HL-60 (cell line): ENCODE measurements around the gene RNF214.
"Not testable (repeated sequence)": the region's sequence is repeated elsewhere in the genome, so short reads cannot be mapped to it uniquely, and the experiment has no call there.

Experiments
- DNase-seq, 2 experiments: peaks; one replicate each; pipeline ENCODE4 v3.0.0-alpha.2; 2010 to 2020; ENCODE audit warnings: low read depth in 1 of 2, low spot score in 1 of 2
- H3K27ac ChIP-seq: fragments of 250-450 bp; sonication (Bioruptor Pico); replicated peaks from 2 replicates; pipeline ENCODE4 v1.5.1; 2020; ENCODE audit warnings: mild to moderate bottlenecking, moderate library complexity
- H3K27me3 ChIP-seq: fragments of 250-450 bp; sonication (Bioruptor Pico); 2 replicates; pipeline ENCODE4 v1.5.1; 2021; ENCODE audit warnings: mild to moderate bottlenecking, moderate library complexity; ENCODE audit not compliant: insufficient read depth, poor library complexity, severe bottlenecking
- H3K4me3 ChIP-seq: replicated peaks from 2 replicates; pipeline ENCODE4 v1.5.1; 2011; ENCODE audit warnings: mild to moderate bottlenecking, control low read depth, low read length; ENCODE audit not compliant: insufficient read depth
- GABPA ChIP-seq: IDR thresholded peaks from 2 replicates; pipeline ENCODE4 v1.6.1; 2012; ENCODE audit warnings: low read depth
- POLR2AphosphoS5 ChIP-seq: IDR thresholded peaks from 2 replicates; pipeline ENCODE4 v1.6.1; 2012; ENCODE audit warnings: low read depth
- SPI1 ChIP-seq: IDR thresholded peaks from 2 replicates; pipeline ENCODE4 v1.6.1; 2012; ENCODE audit warnings: low read depth, mild to moderate bottlenecking, borderline replicate concordance
- TF ChIP-seq, protein P1 (sequence below): IDR thresholded peaks from 2 replicates; pipeline ENCODE4 v1.6.1; 2012; ENCODE audit warnings: low read depth; ENCODE audit not compliant: insufficient replicate concordance
- TF ChIP-seq, protein P2 (sequence below): IDR thresholded peaks from one replicate; pipeline ENCODE4 v1.5.1; 2011; ENCODE audit warnings: low read length, control low read depth, inconsistent platforms; ENCODE audit not compliant: insufficient read depth

RNF214 gene

DNA sequence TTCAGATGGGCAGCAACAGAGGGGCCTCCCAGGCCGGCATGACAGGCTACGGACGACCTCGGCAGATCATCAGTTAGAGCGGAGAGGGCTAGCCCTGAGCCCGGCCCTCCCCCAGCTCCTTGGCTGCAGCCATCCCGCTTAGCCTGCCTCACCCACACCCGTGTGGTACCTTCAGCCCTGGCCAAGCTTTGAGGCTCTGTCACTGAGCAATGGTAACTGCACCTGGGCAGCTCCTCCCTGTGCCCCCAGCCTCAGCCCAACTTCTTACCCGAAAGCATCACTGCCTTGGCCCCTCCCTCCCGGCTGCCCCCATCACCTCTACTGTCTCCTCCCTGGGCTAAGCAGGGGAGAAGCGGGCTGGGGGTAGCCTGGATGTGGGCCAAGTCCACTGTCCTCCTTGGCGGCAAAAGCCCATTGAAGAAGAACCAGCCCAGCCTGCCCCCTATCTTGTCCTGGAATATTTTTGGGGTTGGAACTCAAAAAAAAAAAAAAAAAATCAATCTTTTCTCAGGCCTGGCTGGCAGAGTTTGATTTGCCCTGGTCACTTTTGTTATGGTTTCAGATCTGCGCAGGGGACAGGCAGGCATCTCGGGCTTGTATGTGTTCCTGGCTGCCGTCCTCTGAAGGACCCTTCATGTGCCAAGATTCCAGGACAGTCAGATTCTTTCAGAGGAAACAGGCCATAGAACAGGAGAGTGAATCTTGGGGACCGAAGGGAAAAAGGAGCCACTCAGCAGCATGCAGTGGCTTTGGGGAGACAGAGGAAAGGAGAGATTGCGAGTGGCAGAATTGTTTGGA, 28.0 kb upstream of the RNF214 start:
- no peak overlapping the region for H3K4me3 ChIP-seq
- TF ChIP-seq POLR2AphosphoS5 = no peak
- TF ChIP-seq GABPA = no peak
- TF ChIP-seq, protein P1, sequence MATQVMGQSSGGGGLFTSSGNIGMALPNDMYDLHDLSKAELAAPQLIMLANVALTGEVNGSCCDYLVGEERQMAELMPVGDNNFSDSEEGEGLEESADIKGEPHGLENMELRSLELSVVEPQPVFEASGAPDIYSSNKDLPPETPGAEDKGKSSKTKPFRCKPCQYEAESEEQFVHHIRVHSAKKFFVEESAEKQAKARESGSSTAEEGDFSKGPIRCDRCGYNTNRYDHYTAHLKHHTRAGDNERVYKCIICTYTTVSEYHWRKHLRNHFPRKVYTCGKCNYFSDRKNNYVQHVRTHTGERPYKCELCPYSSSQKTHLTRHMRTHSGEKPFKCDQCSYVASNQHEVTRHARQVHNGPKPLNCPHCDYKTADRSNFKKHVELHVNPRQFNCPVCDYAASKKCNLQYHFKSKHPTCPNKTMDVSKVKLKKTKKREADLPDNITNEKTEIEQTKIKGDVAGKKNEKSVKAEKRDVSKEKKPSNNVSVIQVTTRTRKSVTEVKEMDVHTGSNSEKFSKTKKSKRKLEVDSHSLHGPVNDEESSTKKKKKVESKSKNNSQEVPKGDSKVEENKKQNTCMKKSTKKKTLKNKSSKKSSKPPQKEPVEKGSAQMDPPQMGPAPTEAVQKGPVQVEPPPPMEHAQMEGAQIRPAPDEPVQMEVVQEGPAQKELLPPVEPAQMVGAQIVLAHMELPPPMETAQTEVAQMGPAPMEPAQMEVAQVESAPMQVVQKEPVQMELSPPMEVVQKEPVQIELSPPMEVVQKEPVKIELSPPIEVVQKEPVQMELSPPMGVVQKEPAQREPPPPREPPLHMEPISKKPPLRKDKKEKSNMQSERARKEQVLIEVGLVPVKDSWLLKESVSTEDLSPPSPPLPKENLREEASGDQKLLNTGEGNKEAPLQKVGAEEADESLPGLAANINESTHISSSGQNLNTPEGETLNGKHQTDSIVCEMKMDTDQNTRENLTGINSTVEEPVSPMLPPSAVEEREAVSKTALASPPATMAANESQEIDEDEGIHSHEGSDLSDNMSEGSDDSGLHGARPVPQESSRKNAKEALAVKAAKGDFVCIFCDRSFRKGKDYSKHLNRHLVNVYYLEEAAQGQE = no peak
- TF ChIP-seq, protein P2, sequence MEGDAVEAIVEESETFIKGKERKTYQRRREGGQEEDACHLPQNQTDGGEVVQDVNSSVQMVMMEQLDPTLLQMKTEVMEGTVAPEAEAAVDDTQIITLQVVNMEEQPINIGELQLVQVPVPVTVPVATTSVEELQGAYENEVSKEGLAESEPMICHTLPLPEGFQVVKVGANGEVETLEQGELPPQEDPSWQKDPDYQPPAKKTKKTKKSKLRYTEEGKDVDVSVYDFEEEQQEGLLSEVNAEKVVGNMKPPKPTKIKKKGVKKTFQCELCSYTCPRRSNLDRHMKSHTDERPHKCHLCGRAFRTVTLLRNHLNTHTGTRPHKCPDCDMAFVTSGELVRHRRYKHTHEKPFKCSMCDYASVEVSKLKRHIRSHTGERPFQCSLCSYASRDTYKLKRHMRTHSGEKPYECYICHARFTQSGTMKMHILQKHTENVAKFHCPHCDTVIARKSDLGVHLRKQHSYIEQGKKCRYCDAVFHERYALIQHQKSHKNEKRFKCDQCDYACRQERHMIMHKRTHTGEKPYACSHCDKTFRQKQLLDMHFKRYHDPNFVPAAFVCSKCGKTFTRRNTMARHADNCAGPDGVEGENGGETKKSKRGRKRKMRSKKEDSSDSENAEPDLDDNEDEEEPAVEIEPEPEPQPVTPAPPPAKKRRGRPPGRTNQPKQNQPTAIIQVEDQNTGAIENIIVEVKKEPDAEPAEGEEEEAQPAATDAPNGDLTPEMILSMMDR = no peak
- no peak for TF ChIP-seq SPI1
- no peaks in the 10 kb centered on the region for H3K27me3 ChIP-seq
- no peak overlapping the region for H3K27ac ChIP-seq
- no peak for DNase-seq

DNA sequence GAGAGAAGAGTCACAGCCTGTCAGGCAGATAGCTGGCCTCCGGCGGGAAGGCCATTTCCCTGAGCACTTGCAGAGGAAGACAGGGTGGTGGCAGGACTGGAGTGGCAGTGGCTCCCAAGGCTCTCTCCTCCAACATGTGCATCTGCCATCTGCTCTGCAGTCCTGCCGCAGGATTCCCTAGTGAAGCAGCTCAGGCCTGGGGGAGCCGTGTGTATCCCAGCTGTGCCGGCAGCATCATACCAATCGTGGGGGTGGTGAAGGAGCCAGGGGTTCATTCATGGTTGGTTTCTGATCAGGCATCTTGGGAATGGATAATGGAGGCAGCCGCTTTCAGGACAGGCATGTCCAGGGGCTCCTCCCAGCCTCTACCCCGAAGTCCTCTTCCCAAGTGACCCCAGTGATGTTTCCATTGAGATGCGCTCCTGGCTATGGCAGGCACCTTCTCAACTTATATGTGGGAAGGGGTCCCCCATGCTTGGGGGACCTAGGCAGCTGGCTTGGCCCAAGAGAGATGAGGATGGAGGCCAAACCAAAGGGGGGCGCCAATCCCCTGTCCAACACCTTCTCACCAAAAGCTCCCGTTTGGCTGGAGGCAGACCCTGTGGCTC, 27.2 kb upstream of the RNF214 start:
- H3K4me3 ChIP-seq = no peak overlapping the region
- no peak for DNase-seq
- H3K27ac ChIP-seq = no peak overlapping the region
- H3K27me3 ChIP-seq = no peaks in the 10 kb centered on the region
- no peak for TF ChIP-seq POLR2AphosphoS5
- TF ChIP-seq SPI1 = no peak

DNA sequence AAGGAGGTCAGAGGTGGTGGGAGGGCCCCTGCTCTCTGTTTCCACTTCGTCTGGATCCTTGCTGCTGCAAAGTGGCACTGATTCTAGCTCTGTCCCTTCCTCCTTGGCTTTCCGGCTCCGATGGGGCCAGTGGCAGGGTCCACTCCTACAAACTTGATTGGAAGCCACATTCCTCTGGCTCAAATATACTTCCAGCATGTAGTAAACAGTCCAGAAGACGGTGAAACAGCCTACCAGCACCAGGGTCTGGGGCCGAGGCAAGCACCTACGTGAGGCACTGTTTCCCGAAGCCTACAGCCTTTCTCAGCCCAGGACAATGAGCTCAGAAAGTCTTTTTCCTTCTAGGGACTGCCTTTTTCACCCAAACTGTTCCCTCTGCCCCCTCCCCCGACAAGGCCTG, 26.4 kb upstream of the RNF214 start:
- not testable (repeated sequence) for DNase-seq, H3K27ac ChIP-seq, H3K27me3 ChIP-seq, H3K4me3 ChIP-seq

DNA sequence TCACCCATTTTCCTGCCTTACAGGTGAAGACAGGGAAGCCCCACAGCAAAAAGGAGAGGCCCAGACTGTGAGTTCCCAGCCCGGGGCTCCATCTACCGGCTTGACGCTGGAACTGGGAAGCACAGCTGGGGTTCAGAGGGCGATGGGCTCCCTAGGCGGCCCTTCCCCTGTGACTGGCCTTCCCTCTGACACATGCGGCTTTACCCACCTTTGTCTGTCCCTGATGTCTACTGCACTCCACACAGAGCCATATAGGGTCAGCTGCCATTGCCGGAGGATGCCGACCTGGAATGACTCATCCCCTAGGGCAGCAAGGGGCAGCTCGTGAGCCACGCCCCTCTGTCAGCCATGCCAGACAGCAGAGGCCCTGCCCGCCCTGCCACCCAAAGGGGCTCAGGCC, 25.6 kb upstream of the RNF214 start:
- H3K4me3 ChIP-seq, H3K27ac ChIP-seq, DNase-seq, H3K27me3 ChIP-seq: not testable (repeated sequence)

DNA sequence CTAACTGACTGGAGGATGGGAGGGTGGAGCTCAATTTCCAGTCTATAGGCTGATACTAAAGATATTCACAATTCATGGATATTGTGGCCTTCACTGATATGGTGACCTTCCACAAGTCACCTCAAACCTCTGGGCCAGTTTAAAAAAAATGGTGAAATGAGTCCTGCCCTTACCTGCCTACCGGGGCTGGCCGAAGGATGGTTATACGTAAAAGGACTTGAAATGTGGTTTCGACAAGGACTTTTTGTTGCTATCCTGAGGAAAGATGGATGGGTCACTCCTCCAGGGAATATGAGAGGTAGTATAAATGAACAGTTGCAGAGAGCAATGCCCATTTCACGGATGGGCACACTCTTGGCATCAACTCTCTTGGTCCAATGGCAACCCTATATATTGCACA, 25.0 kb upstream of the RNF214 start:
- DNase-seq, H3K4me3 ChIP-seq, H3K27me3 ChIP-seq, H3K27ac ChIP-seq: not testable (repeated sequence)

DNA sequence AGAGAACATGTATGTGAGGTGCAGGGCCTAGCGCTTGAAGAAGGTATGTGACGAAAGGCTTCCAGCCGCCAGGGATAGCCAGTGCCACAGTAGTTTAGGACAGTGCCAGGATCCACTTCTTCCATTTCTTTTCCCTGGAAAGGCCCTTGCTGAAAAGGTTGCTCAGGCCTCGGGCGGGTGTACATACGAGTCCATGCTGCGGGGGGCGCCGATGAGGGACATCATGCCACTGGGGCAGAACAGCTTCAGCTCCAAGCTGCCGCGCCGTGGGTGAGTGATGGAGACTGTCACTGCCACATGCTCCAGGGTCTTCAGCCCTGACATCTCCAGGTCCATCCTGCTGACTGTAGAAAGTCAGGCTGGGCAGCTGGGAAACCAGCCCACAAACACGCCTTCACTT, 23.8 kb upstream of the RNF214 start:
- not testable (repeated sequence) for H3K27ac ChIP-seq, H3K4me3 ChIP-seq, DNase-seq, H3K27me3 ChIP-seq

DNA sequence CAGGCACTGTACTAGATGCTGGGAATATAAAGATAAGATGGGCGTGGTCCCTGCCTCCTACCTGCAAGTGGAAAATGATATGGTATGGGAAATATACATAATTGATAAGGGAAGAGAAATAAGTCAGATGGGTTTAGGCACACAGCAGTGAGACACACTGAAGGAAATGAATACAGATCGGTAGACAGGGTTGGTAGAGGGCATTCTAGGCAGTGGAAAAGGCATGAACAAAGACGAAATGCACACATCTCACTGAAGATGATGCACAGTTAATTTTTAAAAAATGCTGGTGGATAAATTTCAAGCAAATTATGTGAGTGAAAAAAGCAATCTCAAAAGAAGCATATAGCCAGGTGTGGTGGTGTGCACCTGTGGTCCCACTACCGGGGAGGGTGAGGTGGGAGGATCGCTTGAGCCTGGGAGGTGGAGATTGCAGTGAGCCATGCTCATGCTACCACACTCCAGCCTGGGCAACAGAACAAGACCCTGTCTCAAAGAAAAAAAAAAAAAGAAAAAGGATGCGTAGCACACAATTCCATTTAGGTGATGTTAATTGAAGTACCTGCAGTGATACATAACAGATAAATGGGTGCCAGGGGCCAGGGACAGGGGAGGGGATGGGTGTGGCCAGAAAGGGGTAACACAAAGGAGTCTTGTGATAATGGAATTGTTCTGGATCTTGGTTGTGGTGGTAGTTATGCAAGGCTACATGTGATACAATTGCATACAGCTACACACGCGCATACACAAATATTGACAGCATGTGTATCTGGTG, 22.9 kb upstream of the RNF214 start:
- DNase-seq, H3K27me3 ChIP-seq, H3K4me3 ChIP-seq, H3K27ac ChIP-seq: not testable (repeated sequence)
